HG03175 (cell line): ENCODE measurements around the gene TENM4.

ENCODE experiments used
- ATAC-seq: cut with Tn5 transposase; IDR thresholded peaks from one replicate; pipeline ENCODE4 v1.9.1; 2021; ENCODE audit warnings: mild to moderate bottlenecking, moderate library complexity; ENCODE audit not compliant: unreplicated experiment

TENM4 gene

DNA sequence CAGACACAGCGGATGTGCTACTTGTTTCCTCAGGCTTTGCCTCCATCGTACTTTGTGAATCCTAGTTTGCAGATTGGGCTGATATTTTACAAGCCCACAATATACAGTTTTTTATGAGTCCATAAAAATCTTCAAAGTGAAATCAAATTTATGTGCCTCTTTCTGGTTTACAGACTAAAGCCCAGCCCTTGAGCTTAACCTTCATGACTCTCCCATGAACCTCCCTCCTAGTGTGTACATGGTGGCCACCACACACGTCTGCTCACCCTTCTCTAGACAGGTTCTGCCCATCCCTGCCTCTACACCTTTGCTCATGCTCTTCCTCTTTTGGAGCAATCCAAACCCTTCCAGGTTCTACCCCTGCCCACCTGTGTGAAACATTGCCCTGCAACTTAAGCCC, 129.4 kb downstream of the TENM4 start:
- ATAC-seq = no peak

DNA sequence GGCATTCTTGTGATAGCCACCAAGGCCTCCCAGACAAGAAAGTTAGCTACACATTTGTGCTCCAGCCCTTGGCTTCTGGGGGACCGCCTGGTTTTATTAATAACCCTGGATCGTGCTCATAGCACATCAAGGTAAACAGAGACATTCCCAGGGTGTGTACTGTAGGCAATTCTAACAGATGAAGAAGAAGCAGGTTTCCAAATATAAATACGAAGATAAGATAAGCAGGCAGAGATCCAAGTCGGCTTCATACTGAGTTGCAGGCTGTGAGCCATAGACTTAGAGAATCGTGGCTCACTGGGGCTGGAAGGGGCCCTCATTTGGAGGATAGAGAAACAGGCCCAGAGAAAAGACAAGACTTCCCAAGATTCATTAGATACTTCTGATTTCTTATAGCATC, 131.4 kb downstream of the TENM4 start:
- no peak for ATAC-seq

DNA sequence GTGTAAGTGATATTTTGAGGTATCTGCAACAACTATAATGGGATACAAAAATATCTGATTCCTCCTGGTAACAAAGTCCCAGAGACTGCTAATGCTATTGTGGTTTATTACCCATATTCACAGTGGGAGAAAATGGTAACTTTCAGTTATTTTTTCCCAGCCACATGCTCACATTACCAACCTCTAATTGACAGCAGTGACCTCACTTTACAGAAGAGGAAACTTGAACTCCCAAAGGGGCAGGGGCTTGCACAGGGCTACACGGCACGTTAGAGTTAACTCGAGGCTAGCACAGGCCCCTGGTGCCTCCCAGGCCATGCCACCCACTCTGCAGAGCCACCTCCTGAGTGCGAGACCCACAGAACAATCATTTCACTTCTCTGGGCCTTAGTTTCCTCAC, 132.4 kb downstream of the TENM4 start:
- ATAC-seq = no peak

DNA sequence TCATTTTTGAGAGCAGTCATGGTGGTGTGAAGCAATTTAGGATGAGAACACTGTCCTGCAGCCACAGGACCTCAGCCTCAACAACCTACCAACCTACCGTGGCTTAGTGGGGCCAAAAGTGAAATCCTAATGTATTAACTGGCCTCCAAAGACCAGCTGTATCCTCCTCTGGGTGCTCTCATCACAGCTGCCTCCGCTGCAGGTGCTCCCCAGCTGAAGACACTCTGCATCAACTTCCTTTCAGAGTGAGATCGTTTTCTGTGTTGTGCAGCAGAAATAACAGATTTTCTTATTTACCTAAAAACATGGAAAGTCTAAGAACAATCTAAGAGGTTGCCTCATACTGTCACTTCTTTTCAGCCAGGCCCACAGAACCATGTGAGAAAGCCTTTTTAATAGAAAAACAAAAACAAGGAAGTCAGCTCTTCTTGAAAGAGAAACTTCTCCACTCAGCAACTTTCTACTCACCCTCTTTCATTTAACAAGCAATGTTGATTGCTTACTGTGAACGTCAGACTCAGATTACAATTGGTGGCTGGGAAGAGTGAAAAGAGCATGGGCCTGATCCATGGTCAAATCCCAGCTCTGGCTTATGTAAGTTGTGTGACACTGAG, 136.1 kb downstream of the TENM4 start:
- no peak for ATAC-seq

DNA sequence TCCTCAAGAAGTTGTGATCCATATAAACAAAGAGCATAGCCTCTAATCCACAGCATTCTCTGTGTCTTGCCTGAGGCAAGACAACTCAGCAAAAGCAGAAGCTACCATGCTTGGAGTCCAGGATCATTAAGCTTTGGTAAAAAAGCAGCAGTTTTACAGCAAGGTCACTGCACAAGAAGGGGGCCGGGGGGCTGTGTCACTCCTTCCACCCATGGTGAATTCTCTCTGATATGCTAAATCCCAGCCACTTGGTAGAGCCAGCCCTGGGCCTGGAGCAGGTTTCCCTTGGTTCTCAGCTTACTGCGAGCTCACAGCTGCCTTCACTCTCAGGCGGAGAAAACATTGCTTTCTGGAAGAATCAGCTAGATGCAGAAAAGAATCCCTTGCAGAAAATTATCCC, 144.7 kb downstream of the TENM4 start:
- no peak for ATAC-seq

DNA sequence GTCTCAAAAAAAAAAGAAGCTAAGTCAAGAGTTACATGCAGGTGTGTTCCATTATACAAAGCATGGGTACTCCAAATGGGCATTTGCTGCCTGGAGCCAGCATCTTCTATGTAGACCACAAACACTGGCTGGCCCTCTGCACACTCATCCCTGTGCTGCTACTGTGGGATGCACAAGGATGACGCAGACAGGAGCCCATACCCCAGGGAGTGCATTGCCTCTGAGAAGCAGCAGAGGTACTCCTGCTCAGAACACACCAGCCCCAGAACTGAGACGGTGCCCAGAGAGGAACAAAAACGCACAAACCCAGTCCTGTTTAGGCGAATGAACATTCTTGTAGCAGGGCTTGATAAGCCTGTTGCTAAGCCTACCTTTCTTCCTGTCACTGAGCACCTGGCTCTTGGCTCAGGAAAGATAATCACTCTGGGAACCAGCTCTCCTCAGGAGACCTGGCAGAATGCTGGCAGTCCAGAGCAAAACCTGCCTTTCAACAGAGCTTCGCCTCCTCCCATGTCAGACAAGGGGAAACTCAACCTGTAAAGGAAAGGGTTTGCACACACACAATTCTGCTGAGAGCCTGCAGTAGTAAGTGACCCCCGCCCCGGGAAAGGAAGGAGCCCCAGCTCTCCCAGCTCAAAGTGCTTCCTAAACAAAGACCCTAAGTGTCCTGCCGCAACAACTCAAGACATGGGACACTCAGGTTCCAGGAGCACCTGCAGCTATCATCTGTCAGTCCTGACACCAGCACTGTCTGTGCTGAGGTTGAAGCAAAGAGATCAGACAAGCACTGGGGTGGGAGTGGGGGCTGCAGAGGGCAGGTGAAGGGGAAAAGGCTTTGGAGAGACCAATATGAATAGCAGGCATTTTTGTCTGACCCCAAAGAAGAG, 145.7 kb downstream of the TENM4 start:
- ATAC-seq = no peak

DNA sequence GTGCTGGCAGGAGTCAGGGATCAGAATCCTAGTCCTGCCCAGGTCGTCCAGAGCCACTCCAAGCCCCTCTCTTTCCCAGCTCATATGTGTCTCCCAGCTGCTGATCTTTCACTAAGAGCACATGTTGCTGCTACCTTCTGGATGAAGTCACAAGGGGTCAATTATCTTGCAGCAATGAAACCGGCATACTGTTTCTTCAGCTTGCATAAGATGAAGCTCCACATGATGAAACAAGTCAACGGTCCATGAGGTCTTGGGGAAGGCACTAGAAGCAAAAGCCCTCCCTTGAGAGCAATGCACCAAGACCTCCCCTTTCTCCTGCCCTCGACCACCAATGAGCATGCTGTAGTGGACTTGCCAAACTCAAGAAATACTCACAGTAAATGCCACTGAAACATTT, 148.9 kb downstream of the TENM4 start:
- no peak for ATAC-seq

DNA sequence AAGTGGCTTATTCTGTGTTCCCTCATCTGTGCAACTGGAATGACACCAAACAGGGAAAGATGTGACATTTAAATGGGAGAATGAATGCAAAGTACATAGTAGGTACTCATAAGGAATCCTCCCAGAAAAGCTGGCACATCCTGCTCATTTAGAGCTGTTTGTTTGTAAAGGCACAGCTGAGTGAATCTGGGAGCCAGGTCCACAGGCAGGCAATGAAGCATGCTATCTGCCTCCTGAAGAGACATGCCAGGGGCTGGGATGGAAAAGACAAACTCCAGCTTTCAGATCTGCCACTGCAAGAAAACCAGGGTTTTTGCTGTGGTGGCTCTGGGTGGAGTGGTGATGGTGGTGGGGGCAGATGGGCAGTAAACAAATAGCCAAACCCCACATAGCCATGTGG, 150.1 kb downstream of the TENM4 start:
- ATAC-seq = no peak

DNA sequence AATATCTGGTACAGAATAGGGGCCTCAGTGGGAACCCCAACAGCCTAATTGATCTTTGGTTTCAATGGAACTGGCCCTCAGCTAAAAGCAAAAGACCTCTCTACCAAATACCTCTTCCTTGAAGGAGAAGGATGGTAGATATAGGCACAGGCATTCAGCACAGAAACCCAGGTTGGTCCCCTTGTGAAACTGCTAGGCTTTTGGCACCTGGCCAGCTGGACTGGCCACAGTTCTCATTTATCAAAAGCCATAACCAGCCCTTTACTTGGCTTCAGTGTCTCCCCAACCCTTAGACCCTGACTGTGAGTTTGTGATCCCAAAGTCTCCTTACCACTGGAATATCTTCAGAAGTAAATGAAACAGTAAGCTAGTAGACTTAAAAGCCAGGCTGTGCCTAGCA, 152.9 kb downstream of the TENM4 start:
- no peak for ATAC-seq

DNA sequence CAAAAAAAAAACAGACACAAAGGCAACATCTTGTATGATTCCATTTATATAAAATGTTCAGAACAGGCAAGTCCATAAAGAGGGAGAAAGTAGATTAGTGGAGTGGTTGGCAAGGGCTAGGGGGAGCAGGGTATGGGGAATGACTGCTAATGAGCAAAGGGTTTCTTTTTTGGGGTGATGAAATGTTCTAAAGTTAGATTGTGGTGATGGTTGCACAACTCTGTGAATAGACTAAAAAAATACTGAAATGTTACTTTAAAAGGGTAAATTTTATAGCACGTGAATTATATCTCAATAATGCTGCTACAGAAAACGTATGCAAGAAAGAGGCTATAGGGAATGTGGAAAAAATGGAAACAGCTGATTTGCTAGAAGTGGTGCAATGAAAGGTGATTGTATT, 155.1 kb downstream of the TENM4 start:
- ATAC-seq = no peak

DNA sequence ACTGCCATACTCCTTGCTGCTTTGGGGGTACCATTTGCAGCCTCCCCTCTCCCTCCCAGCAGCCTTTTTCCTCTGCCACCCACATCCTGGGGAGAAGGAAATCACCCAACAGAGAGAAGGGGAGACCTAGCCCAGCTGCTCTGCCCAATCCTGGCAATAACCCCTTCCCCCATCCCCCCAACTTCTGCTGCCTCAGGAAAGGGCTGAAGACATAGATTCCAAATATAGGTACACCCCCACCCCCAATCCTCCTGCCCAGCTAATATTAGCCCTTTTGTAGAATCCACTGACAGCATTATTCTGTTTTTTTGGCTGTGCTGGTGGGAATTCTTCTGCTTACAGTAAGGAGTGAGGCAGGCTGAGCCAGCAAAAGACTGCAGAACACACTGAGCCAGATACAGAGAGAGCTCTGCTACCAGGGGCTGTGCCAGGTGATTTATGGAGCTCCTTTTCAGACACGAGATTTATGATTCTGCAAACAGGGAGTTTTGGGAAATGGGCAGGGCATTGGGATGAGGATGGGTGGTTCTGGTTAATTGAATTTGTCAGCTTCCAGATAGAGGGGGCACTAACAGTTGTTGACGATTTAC, 164.0 kb downstream of the TENM4 start:
- ATAC-seq = no peak

DNA sequence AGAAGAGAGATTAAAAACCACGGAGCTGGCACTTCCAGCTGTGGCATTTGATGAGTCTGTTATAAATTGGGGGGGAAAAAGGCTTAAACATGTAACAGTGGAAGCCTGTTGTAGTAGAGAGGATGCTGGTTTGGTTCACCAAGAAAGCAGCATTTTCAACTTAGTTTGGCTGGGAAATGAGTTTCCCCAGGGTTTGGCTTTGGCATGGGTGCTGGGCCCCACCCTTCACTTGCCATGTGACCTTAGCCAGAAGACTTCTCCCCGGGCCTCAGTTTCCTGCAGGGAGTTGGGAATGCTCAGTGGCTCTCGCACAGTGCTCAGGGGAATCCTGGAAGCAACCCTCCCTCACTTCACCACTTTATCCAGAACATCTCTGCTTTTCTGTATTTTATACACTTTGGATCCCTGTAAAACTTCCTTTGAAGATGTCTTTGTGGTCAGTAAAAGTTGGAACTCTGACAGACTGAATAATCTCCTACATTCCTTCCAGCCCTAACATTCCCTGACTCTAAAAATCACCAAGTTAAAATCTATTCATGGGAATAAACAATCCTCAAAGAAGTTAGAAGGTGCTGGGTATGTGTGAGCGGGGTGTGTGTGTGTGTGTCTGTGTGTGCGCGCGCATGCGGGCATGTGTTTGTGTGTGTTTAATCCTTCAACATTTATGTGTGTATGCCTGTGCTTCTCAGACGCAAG, 166.0 kb downstream of the TENM4 start:
- ATAC-seq = no peak

DNA sequence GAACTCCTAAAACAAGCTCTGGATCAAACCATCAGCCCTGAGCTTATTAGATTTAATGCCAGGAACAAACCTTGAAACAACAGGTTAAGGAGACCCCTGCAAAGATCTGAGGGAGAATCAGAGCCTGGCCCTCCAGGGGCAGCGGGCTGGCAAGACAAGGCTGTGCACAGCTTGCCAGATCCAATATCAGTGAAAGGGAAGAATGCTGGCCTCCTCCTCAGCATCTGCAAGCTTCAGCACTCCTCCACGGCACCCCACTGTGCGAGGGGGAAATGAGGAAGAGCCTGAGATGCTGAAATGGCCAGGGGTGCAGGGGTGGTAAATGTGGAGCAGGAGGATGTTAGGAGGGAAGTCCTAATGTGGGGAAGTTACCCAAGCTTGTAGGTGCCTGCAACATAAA, 167.0 kb downstream of the TENM4 start:
- no peak for ATAC-seq

DNA sequence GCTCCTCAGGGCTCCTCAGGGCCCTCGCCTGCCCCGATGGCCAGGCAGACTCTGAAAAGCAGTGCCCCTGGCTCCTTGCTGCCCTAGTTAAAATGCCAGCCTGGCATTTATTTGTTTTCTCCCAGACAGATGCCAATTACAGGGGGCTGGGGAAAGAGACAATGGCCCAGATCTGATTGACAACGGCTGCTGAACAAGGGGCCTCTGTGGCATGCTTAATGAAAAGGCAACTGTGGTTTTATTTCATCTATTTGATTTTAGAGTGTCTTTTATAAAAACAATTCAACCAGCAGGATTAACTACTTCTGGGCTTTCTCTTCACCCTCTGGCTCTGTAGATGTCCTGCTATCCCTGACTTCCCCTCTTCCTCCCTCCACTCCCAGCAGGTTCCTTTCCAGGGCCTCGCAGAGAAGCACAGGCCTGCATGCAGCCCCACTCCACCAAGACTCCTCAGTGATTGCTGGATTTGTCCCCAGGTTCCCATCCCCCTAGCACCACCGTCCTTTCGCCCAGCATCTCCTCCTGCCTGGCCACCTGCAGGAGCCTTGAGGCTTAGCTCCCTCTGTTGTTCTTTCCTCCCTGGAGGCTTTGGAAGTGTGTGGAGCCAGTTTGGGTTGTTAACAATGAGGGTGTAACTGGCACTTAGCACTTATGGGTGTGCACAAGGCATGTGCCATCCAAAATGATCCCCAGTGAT, 171.1 kb downstream of the TENM4 start:
- ATAC-seq = no peak

DNA sequence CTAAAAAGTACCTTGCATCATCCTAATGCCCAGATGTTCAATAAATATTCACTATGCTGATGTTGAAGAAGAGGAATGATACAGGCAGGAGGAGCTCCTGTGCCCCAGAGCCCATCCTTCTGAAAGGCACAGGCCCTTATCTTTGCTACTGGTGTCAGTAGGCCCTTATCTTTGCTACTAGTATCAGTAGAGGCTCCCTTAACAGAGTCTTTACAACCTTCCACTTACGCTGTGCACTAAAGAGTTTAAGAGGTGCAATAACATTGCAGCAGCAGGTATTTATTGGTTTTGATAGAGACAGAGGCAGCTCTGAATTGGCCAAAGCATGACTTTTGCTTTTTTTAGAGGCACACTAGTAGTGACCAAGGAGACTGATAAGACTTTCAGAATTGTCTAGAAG, 174.4 kb downstream of the TENM4 start:
- ATAC-seq = no peak

DNA sequence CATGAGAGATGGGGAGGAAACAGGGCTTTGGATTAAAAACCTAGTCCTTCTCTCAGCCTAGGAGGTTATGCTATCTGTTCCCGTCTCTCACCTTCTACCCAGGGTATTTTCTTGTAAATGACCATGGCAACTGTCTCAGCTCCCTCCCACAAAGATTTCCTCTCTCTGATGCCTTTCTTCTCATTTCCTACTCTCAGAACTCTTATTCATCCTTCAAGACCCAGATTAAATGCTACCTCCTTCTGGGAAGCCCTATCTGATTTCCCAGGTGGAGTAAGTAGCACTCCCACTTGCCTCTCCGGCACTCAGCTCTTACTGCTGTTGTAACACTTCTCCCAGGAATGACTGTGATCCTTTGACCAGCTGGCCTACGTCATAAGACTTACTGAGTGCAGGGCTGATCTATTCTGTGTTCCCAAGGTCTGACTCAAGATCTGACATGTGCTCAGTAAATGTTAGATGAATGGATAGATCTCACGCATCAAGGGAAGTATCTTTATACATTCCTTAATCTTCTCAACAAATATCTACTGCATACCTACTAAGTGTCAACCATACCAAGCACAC, 175.0 kb downstream of the TENM4 start:
- no peak for ATAC-seq

DNA sequence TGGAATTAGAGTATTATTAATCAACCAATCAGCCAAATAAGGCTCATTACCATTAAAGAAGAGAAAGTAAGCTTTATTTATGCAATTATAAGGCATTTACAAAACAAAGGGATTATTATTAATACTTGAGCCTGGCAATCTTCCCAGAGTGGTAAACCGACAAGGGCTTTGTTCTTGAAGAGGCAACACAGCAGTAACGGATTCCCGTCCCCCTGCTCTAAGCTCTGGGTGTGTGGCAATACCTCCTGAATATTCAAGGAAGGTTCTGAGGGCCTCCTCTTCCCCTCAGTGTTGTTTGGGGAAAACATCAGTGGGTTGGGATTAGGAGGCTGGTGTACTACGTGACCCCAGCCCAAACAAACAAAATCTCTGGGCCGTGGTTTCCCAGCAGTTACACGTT, 176.5 kb downstream of the TENM4 start:
- ATAC-seq = no peak

DNA sequence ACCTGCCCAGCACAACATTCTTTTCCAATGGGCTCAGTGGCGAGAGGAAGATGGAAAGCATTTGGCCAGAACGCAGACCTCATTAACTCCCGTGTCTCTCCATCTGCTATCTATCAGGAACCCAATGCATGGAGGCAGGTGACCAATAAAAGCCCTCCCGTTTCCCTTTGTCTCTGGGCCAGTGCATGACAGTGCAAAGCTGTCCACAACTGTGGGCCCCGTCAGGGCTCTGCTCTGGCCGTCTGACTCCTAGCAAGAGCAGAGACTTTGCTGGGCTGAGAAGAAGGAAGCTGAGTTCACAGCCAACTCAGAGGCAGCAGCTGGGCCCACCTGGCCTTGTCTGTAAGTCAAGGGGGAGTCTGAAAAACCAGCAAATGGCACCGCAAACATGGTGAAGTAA, 177.8 kb downstream of the TENM4 start:
- no peak for ATAC-seq

DNA sequence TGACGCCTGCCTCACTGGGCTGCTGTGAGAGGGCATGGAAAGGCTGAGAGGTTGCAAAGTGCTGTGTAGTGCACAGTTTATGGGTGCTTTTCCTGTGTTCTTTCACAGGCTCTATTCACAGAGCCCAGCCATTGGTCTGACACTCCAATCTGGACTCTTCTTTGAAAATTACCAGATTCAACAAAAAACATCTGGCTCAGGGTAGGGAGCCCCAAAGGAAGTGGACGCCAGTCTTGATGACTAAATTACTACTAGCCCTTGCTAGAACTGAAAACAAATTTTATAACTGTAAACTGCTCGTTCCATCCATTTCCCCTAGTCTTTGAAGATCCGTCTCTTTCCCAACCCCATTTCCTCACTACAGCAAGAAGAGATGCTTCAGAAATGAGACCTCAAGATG, 178.6 kb downstream of the TENM4 start:
- no peak for ATAC-seq

DNA sequence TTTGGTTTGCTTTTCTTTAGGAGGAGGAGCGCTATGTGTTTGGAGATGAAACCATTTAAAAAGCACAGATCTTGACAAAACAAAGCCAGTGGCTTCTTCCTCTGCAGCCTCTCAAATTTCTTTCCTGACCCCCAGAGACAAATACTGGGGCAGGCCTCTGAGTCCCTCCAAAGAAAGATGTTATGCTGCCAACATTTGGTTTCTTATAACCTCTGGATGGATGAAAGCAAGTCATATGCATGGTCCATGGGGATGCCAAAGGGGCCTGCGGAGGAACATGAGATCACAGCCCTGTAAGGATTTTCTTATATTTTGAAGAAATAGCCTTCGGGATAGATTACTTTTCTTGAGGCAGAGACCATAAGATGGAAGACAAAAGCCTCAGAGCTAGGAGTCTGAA, 179.1 kb downstream of the TENM4 start:
- ATAC-seq = no peak

DNA sequence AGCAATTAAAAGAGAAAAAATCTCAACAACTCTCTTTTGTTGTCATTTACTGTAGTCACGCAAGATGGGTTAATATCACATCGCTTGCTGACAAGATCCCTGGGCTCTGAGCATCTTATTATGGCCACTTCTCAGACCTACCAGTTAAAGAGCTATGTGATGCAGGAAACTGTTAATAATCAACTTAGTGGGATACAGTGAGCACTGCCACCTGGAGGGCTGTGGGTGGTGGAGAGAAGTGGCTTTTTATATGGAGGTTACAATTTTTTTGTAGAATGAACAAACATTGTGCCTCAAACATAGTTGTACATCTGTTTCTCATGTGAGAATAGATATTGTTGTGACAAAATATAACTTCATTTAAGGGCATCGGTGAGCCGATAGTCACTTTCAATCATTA, 181.0 kb downstream of the TENM4 start:
- no peak for ATAC-seq
